HG03095 (cell line): ENCODE data around the gene PRKAA2.
"Not testable (repeated sequence)": the region's sequence is repeated elsewhere in the genome, so short reads cannot be mapped to it uniquely, and the experiment has no call there.

Experiments used
- ATAC-seq: cut with Tn5 transposase; IDR thresholded peaks from one replicate; pipeline ENCODE4 v1.9.1; 2021; ENCODE audit warnings: moderate library complexity; ENCODE audit not compliant: unreplicated experiment

Gene PRKAA2

DNA sequence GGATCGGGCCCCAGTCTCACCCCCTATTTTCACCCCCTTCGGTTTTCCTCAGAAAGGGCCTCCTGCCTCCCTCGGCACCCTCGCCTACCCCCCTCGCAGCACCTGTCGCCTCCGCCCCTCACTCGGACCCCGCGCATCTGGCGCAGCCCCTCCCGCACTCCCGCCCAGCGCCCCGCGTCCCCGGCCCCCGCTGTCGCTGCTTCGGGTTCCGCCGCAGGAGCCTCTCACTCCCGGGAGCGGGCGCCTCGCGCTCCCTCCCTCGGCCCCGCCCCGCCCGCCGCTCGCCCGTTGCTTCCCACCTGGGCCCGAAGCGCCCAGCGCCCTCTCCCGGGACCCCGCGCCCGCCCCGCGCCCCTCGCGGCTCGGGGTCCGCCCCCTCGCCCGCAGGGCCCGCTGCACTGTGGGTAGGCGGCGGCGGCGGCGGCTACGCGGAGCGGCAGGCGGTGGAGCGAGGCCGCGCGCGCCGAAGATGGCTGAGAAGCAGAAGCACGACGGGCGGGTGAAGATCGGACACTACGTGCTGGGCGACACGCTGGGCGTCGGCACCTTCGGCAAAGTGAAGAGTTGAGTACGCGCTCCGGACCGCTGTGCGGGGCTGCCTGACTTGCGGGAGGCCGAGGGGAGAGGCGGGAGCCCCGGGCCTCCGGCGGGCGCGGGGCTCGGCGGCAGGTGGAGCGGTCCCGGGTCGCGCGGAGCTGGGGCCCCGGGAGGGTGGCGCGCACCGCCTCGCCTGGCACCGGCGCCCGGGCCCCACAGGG lies at the start of gene PRKAA2:
PRKAA2 (plus strand) TSS at position 396 of the 758 bp plus-strand sequence; CDS start at position 470, 74 bp downstream.
- ATAC-seq = no peak

DNA sequence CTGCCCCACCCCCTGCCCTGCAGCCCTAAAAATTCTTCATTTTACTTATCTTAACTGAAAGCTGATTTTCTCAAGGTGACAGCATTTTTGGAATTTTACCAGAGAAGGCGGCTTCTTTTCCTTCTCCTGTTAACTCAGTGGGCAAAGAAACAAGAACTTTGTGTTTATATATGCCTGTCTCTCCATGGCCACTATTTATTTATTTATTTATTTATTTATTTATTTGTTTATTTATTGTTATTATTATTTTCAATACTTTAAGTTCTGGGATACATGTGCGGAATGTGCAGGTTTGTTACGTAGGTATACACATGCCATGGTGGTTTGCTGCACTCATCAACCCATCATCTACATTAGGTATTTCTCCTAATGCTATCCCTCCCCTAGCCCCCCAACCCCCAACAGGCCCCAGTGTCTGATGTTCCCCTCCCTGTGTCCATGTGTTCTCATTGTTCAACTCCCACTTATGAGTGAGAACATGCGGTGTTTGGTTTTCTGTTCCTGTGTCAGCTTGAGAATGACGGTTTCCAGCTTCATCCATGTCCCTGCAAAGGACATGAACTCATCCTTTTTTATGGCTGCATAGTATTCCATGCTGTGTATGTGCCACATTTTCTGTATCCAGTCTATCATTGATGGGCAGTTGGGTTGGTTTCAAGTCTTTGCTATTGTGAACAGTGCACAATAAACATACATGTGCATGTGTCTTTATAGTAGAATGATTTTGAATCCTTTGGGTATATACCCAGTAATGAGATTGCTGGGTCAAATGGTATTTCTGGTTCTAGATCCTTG lies 49.5 kb upstream of the PRKAA2 start:
- not testable (repeated sequence) for ATAC-seq

- ATAC-seq = not testable (repeated sequence)
These were observed 35.0 kb upstream of the PRKAA2 start for GRCh38 chr1:56610097-56610496.

- not testable (repeated sequence) for ATAC-seq
These were observed 34.3 kb upstream of the PRKAA2 start for GRCh38 chr1:56610770-56611169.

- no peak for ATAC-seq
These were observed 28.0 kb upstream of the PRKAA2 start for GRCh38 chr1:56617141-56617540.

GRCh38 chr1:56625819-56626440 lies 19.2 kb upstream of the PRKAA2 start:
- ATAC-seq = no peak

GRCh38 chr1:56626546-56626945 lies 18.6 kb upstream of the PRKAA2 start:
- no peak for ATAC-seq

GRCh38 chr1:56627019-56627635 lies 18.0 kb upstream of the PRKAA2 start:
- ATAC-seq = no peak

DNA sequence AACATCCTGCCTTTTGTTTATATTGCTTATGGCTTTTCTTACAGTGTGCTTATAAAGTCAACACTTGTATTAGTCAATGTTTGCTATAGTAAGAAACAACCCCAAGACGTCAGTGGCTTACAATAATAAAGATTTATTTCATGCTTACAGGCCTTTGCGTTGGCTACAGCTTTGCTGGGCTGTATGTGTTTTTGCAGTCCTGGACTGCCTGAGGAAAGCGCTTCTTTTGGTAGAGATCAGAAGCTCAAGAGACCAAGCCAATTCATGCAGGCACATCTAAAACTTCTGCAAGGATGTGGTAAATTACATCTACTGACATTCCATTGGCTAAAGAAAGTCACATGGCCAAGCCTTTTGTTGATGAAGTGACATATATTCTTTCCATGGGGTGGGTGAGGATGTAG lies 17.5 kb upstream of the PRKAA2 start:
- no peak for ATAC-seq

DNA sequence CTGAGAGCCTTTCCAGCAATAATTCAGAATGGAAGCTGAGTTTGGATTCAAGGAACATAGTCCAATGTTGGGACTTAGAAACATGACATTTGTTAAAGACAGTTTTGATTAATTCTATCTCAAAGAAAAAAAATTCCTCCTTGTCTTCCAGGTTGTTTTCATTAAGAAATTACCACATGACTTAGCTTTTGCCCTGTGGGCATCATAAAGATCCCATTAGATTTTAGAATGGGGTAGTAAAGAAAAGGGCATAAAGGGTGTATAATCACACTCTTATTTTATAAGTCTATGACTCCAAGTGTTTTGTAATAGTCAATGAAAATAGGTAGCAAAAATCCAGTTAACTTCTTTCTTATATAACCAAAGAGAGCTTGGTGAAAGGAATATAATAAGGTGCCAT lies 14.3 kb upstream of the PRKAA2 start:
- ATAC-seq = no peak

GRCh38 chr1:56631901-56632300 lies 13.2 kb upstream of the PRKAA2 start:
- no peak for ATAC-seq

GRCh38 chr1:56634981-56635380 lies 10.1 kb upstream of the PRKAA2 start:
- no peak for ATAC-seq

DNA sequence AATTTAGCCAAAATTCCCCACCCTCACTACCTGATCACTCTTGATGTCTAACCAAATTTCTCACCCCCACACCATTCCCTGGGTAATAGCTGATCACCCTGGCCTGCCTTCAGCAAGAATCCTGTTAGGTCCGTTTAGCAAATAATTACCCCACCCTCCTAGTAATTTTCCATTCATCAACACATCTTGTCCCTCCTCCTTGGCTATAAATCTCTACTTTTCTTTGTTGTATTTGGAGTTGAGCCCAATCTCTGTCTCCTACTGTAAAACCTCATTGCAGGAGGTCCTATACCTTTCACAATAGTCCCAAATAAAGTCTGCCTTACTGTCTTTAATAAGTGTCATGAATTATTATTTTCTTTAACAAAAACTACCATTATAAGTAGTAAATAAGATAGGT lies 6.9 kb upstream of the PRKAA2 start:
- no peak for ATAC-seq

GRCh38 chr1:56639211-56639610 lies 5.9 kb upstream of the PRKAA2 start:
- no peak for ATAC-seq

DNA sequence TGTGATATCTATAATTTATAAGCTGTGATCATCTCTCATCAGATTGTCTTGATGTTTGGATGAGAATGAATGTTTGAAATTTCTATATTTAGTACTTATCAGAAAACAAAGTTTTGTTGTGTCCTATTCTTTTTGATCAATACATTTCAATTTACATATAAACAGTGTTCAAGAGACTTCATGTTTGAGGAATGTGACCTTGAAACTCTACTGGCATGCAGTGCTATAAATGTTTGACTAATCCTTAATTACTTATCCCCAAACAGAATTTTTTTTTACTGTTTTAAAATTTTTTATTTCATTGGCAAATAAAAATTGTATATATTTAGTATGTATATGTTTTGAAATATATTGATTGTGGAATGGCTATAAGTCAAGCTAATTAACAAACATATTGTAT lies 1.5 kb upstream of the PRKAA2 start:
- no peak for ATAC-seq

DNA sequence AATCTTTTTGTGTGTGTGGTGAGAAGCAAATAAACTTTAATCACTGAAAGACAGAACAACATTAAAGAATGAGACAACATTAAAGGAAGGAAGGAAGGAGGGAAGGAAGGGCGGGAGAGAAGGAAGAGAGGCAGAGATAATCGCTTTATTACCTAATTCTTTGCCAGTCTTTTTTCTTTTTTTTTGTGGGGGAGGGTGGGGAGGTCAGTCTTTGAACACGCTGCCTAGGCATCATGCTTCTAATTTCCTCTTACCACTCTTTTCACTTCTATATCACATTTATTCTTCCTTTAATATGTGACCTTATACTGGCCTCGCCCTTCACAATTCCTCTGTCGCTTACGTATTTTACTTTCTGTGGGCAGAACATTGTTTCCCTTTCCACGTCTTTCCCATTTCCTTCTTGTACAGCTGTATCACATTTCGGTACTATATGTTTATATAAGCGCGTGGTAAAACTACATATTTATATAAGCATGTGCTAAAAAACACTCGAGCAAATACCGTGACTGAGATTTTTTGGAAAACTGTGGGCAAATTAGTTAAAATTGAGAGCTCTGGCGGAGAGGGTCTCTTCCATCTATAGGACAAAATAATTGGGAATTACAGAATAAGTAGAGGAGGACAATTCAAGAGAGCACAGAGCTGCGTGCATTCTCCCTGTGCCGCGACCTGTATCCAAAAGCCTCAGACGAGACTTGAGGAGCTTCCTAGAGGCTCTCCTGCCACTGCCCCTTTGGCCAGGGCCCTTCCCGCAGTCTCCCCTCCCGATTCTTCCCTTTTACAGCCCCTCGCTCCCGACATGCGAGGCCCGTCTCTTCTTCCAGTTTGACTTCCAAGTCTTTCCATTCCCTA lies 823 bp upstream of the PRKAA2 start:
- no peak for ATAC-seq

DNA sequence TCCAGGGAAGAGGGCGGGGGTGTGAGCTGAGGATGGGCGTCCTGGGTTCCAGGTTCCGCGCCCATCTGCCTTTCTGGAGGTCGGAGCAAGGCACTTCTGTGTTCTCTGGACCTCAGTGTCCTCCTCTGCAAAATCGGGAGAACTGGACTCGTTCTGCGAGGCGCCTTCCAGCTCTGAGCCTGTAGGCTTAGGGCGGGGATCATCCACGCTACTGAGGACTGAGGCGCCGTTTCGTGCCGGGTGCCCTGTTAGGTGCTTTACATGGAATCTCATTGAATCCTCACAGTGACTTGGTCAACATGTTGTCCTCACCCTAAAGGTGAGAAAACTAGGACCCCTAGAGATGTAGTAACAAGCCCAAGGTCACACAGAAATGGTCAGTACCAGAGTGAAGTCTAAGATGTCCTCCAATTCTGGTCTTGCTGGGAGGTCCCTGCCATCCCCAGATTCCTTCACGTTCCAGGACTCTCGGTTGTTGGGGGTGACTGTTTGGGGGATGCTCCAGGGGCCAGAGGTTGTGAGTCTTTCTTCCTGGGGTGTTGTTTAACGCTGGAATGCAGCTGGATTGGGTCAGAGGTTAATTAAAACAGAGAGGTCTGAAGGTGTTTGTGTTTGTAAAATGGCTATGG lies 677 bp downstream of the PRKAA2 start:
- ATAC-seq = no peak

DNA sequence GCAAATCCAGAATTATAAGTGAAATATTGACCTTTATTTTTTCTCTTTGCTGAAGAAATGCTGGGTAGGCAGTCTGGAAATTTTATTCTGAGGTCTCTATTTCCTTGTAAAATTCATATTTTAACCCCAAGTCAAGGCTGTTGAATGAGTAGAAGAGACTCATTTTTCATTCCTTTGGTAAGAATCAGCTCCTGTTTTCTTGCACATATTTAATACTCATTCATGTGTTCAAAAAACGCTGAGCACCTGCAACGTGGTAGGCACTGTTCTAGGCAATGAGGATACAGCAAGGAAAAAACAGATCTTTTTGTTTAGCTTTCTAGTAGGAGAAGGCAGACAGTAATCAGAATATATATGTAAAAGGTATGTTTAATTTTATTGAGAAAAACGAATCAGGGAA lies 1.5 kb downstream of the PRKAA2 start:
- no peak for ATAC-seq

DNA sequence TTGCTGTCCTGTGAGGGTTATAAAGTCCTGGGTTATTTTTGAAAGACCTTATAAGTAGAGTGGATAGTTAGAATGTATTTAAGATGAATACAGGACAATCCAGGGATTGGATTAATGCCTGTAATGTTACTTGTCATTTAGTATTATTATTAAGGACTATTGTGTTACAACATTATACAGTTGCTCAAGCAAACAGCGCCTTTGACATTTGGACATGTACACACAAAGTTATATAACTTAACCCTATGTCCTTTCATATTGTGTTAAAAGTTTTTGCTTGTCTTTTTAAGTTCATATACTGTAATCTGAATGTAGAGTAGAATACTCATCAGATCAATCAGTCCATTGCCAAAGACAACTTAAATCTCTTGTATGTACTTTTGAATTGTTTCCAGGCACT lies 2.0 kb downstream of the PRKAA2 start:
- no peak for ATAC-seq

DNA sequence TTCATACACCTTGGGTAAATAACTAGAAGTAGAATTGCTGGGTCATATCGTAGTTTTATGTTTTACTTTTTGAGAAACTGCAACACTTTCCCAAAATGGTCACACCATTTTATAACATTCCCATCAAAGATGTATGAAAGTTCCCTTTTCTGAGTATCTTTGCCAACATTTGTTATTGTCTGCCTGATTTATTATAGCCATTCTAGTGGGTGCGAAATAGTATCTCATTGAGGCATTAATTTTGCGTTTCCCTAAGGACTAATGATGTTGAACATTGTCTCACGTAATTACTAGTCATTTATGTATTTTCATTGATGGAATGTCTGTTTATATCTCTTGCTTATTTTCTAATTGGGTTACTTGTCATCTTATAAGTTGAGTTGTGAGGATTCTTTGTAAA lies 3.4 kb downstream of the PRKAA2 start:
- ATAC-seq = no peak
